ENCODE data around the gene GBE1.

DNA sequence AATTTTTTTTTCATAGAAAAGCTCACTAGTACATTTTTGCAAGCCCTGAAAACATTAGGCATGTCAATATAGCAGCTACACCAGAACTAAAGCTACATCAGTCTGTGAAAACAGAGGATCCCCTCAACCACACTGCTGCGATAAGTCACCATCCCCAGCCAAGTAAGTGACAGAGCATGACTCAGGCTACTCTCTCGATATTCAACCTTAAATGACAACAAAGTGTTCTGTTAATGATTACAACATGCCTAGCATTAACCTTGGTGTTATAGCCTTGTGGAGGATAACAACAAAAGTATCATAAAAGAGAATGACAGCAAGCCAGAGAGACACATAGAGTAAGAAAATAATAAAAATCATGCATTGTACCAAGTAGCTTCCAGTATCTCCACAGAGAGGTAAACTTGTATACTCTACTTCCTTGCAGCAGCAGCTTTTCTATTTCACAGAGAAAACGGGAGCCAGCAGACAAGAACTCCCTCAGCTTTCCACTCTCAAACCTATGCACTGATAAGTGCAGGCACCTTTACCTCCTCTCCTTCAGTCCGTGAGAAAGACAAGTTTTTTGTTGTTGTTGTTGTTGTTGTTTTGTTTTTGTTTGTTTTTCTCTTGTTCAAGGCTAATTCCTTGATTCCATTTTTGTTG, 76.6 kb downstream of the GBE1 start:
- TF ChIP-seq GATA3 (IDR thresholded peaks at IDR 0.05; ENCODE audit: low read depth, low read length), result no peak
- TF ChIP-seq GATA2 (IDR thresholded peaks at IDR 0.05; ENCODE audit: low read depth, low read length), result no peak

All from SH-SY5Y (cell line).